G401.6 (cell line): ENCODE data around the gene INF2.

Experiments
- FAIRE-seq: peaks from 2 replicates; lab custom pipeline; 2012; peaks lifted over from hg19 to GRCh38; lab: Jason Lieb, UNC

INF2 gene

GRCh38 chr14:104770851-104771272, 81.4 kb downstream of the INF2 start:
- no peak for FAIRE-seq

- FAIRE-seq = no peak
These were observed 82.0 kb downstream of the INF2 start for GRCh38 chr14:104771374-104771773.
